T-helper 2 cell treated with Interferon-gamma antibody and Interleukin-4, amounts not matched to agents 5 μg/mL and 100 μg/mL, for 36 hours (primary cell): Measurements from ENCODE around the gene TGFB1I1.
"Not testable (repeated sequence)": the region's sequence is repeated elsewhere in the genome, so short reads cannot be mapped to it uniquely, and the experiment has no call there.

Source experiments
- DNase-seq: peaks from one replicate; pipeline ENCODE4 v3.0.0; 2021; ENCODE audit warnings: low spot score
- H3K27ac Mint-ChIP-seq: one replicate; pipeline ENCODE4 v1.8.0; 2021; ENCODE audit warnings: mild to moderate bottlenecking, mixed read lengths
- H3K27me3 Mint-ChIP-seq: one replicate; pipeline ENCODE4 v1.8.0; 2021; ENCODE audit warnings: low read depth, mixed read lengths
- H3K36me3 Mint-ChIP-seq: one replicate; pipeline ENCODE4 v1.8.0; 2021; ENCODE audit warnings: low read depth, mixed read lengths
- H3K4me1 Mint-ChIP-seq: one replicate; pipeline ENCODE4 v1.8.0; 2021; ENCODE audit warnings: low read depth, mixed read lengths
- H3K4me3 Mint-ChIP-seq: one replicate; pipeline ENCODE4 v1.8.0; 2022; ENCODE audit warnings: mild to moderate bottlenecking, moderate library complexity, mixed read lengths
- H3K9me3 Mint-ChIP-seq: one replicate; pipeline ENCODE4 v1.8.0; 2021; ENCODE audit warnings: mixed read lengths

The TGFB1I1 gene

GRCh38 chr16:31439023-31439422 lies 32.9 kb upstream of the TGFB1I1 start:
- H3K27me3 Mint-ChIP-seq, H3K27ac Mint-ChIP-seq, H3K36me3 Mint-ChIP-seq, H3K4me3 Mint-ChIP-seq, H3K9me3 Mint-ChIP-seq, DNase-seq: not testable (repeated sequence)
- peaks cover 22% of the 10 kb centered on the region for H3K4me1 Mint-ChIP-seq

DNA sequence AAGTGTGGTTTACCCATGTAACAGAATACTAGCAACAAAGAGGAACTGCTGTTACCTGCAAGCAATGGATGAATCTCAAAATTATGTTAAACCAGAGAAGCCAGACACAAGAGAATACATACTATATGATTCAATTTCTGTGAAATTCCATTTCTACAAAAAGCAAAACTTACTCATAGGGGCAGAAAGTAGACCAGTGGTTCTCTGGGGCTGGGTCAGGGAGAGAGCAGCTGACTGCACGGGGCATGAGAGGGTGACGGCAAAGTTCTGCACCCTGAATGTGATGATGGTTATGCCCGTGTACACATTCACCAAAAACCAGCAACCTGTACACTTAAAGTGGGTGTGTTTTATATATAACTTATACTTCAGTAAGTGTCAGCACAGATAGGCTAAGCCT lies 32.4 kb upstream of the TGFB1I1 start:
- Mint-ChIP-seq H3K27me3 (no peaks in the 10 kb centered on the region), H3K36me3 (no peaks in the 10 kb centered on the region), H3K4me3 (no peak overlapping the region), H3K27ac (no peak overlapping the region), H3K4me1 (peaks cover 22% of the 10 kb centered on the region), H3K9me3 (no peaks in the 10 kb centered on the region)
- DNase-seq: no peak

GRCh38 chr16:31440516-31441184 lies 31.3 kb upstream of the TGFB1I1 start:
- no peaks in the 10 kb centered on the region for H3K9me3 Mint-ChIP-seq
- H3K36me3 Mint-ChIP-seq: no peaks in the 10 kb centered on the region
- H3K27ac Mint-ChIP-seq: no peak overlapping the region
- H3K27me3 Mint-ChIP-seq: no peaks in the 10 kb centered on the region
- H3K4me1 Mint-ChIP-seq: peaks cover 22% of the 10 kb centered on the region
- H3K4me3 Mint-ChIP-seq: no peak overlapping the region
- no peak for DNase-seq

GRCh38 chr16:31441956-31442355 lies 30.0 kb upstream of the TGFB1I1 start:
- H3K27ac Mint-ChIP-seq: peak overlapping the region; percentile 67
- peak overlapping the region; percentile 86 for H3K4me3 Mint-ChIP-seq
- H3K27me3 Mint-ChIP-seq: no peaks in the 10 kb centered on the region
- H3K4me1 Mint-ChIP-seq: peaks cover 25% of the 10 kb centered on the region
- peaks cover 5% of the 10 kb centered on the region for H3K9me3 Mint-ChIP-seq
- DNase-seq: no peak
- peaks cover 4% of the 10 kb centered on the region for H3K36me3 Mint-ChIP-seq

- not testable (repeated sequence) for DNase-seq, H3K27me3 Mint-ChIP-seq, H3K9me3 Mint-ChIP-seq, H3K27ac Mint-ChIP-seq, H3K36me3 Mint-ChIP-seq, H3K4me3 Mint-ChIP-seq
- peaks cover 12% of the 10 kb centered on the region for H3K4me1 Mint-ChIP-seq
Observed at GRCh38 chr16:31445931-31446330, 26.0 kb upstream of the TGFB1I1 start.

DNA sequence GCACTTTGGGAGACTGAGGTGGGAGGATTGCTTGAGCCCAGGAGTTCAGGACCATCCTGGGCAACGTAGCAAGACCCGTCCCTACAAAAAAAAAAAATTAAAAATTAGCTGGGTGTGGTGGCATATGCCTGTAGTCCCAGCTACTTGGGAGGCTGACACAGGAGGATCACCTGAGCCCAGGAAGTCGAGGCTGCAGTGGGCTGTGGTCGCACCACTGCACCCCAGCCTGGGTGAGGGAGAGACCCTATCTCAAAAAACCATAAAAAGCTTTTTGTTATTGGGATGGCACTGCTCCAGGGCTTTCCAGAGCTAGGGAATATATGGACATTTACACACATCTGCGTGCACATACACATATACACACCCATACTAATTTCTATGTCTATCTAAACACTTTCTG lies 20.8 kb upstream of the TGFB1I1 start:
- H3K4me3 Mint-ChIP-seq: no peak overlapping the region
- no peak overlapping the region for H3K27ac Mint-ChIP-seq
- no peaks in the 10 kb centered on the region for H3K27me3 Mint-ChIP-seq
- DNase-seq: no peak
- peaks cover 14% of the 10 kb centered on the region for H3K36me3 Mint-ChIP-seq
- H3K4me1 Mint-ChIP-seq: peaks cover 26% of the 10 kb centered on the region
- H3K9me3 Mint-ChIP-seq: peaks cover under 1% of the 10 kb centered on the region

DNA sequence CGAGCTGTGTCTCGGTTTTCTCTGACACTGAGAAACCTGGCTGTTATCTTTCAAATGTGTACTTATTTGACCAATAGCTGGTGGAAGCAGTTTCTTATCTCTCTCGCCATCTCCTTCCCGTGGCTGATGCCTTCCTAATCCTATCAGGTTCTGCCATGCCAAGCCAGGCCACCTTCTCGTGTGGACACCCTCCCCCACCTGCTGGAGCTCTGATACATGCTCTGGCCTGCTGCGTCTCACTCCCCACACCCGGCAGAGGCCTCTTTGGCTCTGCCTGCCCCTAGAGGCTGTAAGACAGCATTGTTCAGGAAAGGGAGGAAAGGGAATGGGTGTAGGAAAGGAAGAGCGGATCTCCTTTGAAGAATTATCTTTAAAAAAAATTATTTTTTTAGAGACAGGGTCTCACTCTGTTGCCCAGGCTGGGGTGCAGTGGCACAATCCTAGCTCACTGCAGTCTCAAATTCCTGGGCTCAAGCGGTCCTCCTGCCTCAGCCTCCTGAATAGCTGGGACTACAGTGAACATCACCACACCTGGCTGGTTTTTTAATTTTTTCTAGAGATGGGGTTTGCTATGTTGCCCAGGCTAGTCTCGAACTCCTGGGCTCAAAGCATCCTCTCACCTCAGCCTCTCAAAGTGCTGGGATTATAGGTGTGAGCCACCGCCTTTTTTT lies 20.1 kb upstream of the TGFB1I1 start:
- Mint-ChIP-seq H3K27ac (no peak overlapping the region), H3K9me3 (no peaks in the 10 kb centered on the region), H3K36me3 (peaks cover 16% of the 10 kb centered on the region), H3K27me3 (no peaks in the 10 kb centered on the region), H3K4me1 (peaks cover 29% of the 10 kb centered on the region), H3K4me3 (no peak overlapping the region)
- no peak for DNase-seq

- H3K27me3 Mint-ChIP-seq: no peaks in the 10 kb centered on the region
- H3K27ac Mint-ChIP-seq: no peak overlapping the region
- H3K4me1 Mint-ChIP-seq: peaks cover 32% of the 10 kb centered on the region
- no peaks in the 10 kb centered on the region for H3K9me3 Mint-ChIP-seq
- H3K4me3 Mint-ChIP-seq: no peak overlapping the region
- DNase-seq: no peak
- H3K36me3 Mint-ChIP-seq: peaks cover 20% of the 10 kb centered on the region
Observed at GRCh38 chr16:31452631-31453106, 19.3 kb upstream of the TGFB1I1 start.

DNA sequence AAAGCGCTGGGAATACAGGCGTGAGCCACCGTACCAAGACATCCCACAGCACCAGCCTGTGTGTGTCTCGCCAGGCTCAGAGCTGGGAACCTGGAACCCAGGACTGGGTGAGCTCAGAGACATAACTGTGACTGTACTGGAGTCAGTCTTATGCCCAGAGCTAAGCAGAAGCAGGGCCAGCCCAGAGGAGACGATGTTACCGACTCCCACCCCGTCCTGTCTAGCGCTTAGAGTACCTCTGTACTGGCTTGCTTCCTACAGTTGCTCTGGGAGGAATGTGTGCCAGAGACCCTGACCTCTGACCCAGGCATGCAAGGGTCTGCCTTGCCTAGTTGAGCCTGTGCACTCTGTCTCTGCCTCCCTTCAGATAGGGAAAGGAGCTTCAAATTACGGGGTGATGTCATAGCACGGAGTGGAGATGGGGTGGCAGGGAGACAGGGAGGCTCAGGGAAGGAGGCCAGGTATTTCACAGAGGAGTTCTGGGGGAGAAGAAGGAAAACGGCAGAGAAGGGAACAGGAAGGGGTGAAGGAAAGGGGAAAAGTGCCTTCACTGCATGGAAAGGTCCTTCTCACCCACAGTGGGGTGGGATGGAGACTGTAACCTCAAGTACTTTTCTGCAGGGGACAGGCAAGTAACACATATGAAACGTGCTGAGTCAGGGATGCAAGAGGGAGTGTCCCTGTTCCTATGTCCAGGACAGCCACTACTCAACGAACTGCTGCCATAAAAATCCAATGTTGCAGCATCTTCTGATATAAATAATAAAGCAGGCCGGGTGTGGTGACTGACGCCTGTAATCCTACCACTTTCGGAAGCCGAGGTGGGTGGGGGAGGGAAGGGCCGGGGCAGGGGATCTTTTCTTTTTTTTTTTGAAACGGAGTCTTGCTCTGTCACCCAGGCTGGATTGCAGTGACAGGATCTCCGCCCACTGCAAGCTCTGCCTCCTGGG lies 18.4 kb upstream of the TGFB1I1 start:
- Mint-ChIP-seq H3K9me3 (no peaks in the 10 kb centered on the region), H3K27ac (peak overlapping the region; percentile 49), H3K4me1 (peaks cover 38% of the 10 kb centered on the region), H3K4me3 (no peak overlapping the region), H3K27me3 (no peaks in the 10 kb centered on the region), H3K36me3 (peaks cover 26% of the 10 kb centered on the region)
- DNase-seq: no peak

GRCh38 chr16:31455601-31456314 lies 16.2 kb upstream of the TGFB1I1 start:
- no peaks in the 10 kb centered on the region for H3K9me3 Mint-ChIP-seq
- peaks cover 46% of the 10 kb centered on the region for H3K4me1 Mint-ChIP-seq
- H3K4me3 Mint-ChIP-seq: peak overlapping the region; percentile 62
- no peak for DNase-seq
- H3K27ac Mint-ChIP-seq: peak overlapping the region; percentile 32
- no peaks in the 10 kb centered on the region for H3K27me3 Mint-ChIP-seq
- peaks cover 26% of the 10 kb centered on the region for H3K36me3 Mint-ChIP-seq

DNA sequence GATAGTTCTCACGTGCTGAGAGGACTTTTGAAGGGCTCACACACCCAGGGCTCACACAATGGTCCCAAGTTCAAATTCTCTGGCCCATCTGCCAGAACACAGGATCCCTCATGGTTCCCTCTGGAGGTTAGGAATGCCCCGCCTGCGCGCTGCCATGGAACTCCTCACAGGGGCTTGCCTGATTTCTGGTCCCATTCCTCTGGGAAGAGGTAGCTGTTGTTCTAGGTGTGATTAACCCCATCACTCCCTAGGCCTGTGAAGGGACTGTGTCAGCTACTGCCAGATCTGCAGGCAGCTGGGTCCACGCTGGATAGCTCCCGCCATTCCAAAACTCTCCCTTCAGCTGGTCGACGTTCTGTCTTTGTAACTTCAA lies 15.0 kb upstream of the TGFB1I1 start:
- no peak overlapping the region for H3K27ac Mint-ChIP-seq
- peaks cover 24% of the 10 kb centered on the region for H3K36me3 Mint-ChIP-seq
- no peak for DNase-seq
- peak overlapping the region; percentile 88 for H3K4me3 Mint-ChIP-seq
- H3K27me3 Mint-ChIP-seq: no peaks in the 10 kb centered on the region
- no peaks in the 10 kb centered on the region for H3K9me3 Mint-ChIP-seq
- H3K4me1 Mint-ChIP-seq: peaks cover 42% of the 10 kb centered on the region

DNA sequence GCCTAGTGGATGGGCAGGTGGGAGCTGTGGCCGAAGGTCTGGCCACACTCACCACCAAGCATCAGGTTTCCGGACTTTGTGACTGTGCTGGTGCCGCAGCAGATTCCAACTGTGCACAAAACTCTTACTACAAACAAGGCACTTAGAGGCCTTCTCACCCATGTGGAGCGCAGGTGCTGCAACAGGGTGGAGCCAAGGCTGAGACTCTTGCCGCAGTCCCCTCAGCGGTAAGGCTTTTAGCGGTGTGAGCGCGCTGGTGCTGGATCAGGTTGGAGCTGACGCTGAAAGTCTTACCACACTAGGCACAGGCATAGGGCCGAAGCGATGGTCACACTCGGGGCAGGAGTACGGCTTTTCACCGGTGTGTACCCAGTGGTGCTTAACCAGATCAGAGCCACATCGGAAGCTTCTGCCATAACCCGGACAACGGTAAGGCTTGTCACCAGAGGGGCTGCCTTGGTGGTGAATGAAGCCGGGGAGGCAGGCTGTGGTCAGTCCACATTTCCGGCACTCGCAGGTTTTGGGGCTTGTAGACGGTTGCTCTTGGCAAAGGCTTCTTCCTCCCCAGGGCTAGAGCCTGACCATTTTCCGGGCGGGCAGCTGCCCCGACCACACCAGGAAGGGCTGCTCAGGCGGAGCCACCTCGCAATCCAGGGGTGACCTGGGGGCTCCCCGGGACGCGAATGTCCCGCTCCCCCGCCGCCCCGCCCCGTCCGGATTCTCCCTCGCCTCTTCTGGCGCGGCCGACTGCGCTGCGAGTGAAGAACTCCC lies 13.7 kb upstream of the TGFB1I1 start:
- H3K36me3 Mint-ChIP-seq: peaks cover 30% of the 10 kb centered on the region
- peak; percentile 54 for DNase-seq
- H3K4me1 Mint-ChIP-seq: peaks cover 42% of the 10 kb centered on the region
- H3K4me3 Mint-ChIP-seq: peak overlapping the region; percentile 88
- H3K27me3 Mint-ChIP-seq: no peaks in the 10 kb centered on the region
- no peaks in the 10 kb centered on the region for H3K9me3 Mint-ChIP-seq
- peak overlapping the region; percentile 96 for H3K27ac Mint-ChIP-seq
